Measurements from ENCODE around the gene EIF4E.
"Not testable (repeated sequence)": the region's sequence is repeated elsewhere in the genome, so short reads cannot be mapped to it uniquely, and the experiment has no call there.

The EIF4E gene, protein sequence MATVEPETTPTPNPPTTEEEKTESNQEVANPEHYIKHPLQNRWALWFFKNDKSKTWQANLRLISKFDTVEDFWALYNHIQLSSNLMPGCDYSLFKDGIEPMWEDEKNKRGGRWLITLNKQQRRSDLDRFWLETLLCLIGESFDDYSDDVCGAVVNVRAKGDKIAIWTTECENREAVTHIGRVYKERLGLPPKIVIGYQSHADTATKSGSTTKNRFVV

DNA sequence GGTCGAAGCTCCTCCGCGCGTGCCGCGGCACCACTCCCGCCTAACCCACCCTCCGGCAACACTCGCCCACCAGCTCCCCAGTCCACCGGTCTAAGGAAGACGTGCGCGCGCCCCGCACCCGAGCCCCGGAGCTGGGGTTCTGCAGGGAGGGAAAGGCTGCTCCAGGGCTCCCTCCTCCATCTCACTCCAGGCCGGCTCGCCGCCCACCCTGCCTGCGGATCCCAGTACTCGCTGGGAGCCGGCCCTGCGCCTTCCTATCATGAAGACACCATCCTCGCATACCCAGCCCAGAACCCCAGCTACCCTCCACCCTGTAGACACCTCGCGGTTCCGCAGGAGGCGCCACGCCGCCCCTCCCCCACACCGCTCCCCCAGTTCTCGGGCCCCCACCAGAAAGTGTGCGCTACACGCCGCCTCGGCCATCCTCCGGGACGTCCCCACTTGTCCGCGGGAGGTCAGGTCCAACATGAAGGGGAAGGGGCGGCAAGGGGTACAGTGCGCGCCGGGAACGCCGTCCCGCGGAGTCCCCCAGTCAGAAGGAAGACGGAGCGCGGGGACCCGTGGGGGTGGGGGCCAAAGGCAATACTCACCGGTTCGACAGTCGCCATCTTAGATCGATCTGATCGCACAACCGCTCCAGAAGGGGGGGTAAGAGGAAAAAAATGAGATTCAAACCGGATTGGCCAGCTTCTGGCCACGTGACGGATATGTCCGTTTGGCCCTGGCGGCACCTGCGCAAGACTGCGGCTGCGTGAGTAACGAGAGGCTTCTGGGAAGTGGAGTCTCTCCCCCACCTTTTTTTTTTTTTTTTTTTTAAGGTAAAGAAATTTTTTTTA, at the start of gene EIF4E:
Gene EIF4E (minus strand): TSS at position 629 of the 836 bp plus-strand sequence. CDS start 21 bp downstream, at position 608.
- DNase-seq (ENCODE audit: low read depth) = peak; percentile 96

DNA sequence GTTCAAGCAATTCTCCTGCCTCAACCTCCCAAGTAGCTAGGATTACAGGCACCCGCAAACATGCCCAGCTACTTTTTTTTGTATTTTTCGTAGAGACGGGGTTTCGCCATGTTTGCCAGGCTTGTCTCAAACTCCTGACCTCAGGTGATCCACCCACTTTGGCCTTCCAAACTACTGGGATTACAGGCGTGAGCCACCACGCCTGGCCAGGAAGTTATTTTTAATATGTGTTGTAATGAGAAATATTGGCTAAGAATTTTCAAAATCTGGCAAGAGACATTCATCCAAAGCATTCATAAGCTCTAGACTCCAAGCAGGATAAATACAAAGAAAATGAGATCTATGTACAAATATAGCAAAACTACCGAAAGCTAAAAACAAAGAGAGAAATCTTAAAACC, 48.6 kb upstream of the EIF4E start:
- no peak for DNase-seq (ENCODE audit: low read depth)

DNA sequence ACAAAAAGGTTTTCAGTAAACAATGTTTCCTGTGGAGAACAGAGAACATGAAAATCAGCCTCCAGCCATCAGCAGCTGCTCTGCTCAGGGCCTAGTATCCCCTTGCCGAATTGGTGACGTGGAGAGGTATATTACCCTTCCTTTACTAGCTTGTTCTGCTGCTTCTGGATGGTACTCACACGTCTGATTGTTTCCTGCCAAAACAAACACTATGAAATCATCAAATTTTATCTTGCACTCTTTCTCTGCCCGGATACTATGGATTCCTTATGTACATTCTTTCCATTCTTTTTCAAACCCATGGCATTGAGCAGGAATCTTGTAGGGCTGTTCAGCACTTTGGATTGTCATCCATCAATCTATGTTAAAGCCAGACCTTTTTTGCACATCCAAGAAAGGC, 47.8 kb upstream of the EIF4E start:
- no peak for DNase-seq (ENCODE audit: low read depth)

DNA sequence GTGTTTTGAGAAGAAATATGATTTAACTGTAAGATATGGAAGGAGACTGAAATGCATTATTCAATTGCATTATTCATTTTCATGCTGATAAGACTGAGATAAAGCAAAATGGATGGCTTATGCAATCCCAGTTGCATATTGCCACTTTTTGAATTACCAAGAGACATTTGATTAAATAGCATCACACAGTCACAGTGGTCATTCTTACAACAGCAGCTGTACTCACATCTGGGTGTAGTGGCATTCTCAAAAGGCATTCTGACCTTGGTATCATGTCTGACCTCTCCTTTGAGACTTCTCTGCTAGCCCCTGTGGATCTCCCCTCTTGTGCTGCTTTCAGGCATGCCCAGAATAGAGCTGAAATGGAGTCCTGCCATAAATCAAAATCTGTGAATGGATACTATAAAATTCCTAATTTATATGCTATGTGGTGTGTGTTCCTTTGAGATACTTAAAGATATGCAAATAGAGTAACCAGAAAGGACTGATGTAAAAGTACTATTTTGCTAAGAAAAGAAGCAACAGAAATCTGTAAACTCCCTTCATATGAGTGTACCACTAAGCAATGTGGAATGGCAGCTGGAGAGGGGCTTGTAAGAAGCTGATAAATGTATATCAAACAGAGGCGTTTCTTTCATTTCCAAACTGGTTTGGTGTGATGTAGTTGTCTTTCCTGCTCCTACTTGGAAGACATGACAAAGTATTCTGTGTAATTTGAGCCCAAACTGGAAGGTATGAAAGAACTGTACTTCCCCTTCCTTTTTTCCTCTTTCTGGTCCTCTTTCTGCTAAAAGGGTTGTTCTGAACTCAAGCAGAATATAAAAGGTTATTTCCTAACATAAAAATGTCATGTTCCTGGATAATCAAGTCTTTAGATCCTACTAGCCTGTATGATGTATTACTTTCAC, 41.2 kb upstream of the EIF4E start:
- no peak for DNase-seq (ENCODE audit: low read depth)

DNA sequence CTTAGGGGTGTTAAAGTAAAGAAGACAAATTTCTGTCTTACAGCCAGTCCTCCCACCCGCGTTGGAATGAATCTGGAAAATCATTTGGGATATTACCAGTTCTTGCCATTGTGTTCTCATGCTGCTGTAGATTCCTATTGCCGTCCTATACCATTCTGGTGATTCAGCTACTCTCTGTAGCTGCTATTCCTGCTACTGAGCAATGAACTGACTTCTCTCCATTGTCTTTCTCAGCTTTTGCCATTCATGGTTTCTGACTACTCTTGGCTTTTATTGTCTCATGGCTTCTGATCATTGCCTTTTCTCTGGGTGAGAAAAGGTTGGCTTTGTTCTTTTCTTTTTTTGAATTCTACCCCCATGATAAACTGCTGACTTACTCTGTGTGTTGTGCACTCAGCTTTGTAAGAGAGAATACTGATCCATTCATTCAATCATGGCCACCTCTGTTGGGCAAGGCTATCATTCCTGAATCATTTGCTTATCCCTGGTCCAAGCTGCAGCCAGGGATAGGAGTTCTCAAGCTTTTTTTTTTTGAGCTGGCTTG, 38.9 kb upstream of the EIF4E start:
- DNase-seq (ENCODE audit: low read depth) = no peak

DNA sequence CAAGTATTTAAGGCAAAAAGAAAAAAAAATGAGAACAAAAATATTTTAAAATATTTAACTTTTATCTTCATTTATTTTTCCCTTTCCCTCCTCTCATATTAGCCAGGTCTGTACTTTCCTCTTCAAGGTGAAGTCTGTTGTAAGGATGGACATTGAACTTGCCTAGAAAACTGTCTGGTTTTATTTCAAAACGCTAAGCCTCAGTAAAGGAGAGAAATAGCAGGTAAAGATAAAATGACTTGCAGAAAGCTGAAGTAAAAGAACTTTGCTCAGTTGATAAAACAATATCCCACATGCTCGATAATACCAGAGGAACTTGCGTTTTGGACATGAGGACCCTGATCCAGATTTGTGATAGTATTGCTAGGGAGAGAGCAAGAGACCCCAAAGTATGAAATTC, 38.0 kb upstream of the EIF4E start:
- DNase-seq (ENCODE audit: low read depth) = no peak

DNA sequence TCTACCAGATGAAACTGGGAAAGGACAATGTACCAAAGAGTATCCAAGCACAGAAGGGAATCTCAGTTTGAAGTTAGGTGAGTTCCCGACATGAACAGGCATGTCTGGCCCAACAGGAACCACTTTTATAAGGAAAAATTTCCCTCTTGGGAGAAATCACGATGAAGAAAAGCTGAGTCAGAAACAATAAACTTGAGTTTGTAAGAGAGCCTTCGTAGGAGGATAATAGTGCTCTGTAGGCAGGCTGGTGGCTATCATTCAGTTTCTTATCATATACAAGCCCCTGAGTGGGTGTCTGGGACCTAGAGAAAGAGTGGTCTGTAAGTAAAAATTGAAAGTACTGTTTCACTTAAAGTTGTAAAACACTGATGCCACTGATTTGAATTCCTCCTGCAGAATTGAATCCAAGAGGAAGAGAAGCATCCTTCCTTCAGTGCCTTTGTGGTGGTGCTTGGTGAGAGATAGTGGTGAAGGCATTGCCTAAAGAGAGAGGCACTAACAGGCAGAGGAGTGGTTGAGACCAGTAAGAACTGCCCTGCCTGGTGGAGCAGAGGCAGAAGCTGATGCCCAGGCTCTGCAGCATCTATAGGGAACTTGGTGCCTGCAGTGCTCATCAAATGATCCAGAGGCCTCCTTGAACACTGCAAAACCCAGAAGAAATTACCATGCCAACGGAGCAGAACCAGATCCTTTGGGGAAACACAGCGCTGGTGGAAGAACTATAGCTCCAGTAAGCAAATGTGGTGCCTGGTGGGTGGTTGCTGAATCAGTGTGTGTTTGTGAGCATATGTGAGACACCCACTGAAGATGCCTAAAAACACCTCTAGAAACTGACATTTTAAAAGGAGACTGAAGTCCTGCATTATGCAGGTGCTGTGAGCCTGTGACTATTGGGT, 34.9 kb upstream of the EIF4E start:
- DNase-seq (ENCODE audit: low read depth) = no peak

DNA sequence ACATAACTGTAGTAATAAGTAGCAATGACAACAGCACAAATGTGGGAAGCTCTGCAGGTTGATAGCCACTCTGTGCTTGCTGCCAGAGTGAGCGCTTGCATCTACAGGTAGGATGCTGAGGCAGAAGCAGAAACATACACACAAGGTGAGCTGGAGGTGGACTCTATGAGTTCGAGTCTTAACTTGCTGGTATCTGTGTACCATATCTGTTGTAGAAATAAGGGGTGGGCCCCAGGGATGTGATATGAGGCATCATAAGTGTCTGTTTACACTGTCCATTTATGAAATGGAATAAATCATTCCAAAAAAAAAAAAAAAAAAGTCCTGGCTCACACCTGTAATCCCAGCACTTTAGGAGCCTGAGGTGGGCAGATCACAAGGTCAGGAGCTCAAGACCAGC, 32.8 kb upstream of the EIF4E start:
- no peak for DNase-seq (ENCODE audit: low read depth)

DNA sequence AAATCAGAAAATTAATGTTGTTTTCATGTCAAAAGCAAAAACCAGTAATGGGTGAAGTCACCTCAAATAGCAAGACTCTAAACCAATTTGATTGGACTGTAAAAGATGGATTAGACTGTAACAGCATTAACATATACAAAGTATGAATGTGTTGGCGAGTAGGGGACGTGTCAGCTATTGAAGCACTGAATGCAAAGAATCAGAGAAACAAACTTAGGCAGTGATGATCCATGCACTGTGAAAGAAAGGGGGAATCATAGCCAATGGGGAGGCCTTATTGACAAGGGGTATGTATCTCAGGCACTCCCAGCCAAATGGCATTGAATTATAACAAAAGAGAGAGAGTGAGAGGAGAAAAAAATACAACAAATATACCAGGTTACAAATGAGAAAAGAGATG, 30.5 kb upstream of the EIF4E start:
- DNase-seq (ENCODE audit: low read depth) = no peak

DNA sequence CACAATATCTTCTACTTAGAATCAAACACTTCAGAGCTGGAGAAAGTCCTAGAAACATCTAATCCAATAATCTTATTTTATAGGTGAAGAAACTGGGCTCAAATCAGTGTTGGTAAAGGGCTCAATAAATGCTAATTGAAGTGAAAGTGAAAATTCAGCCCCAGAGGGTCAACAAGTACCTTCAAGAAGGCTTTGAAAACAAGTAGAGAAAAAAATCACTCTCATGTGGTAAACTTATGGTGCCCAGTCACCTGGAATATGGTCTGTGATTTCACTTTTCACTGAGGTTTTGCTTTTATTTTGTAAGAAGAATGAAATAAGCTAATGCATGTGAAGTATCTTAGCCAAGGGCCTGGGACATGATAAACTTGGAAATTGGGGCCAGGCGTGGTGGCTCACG, 29.1 kb upstream of the EIF4E start:
- DNase-seq (ENCODE audit: low read depth) = no peak

DNA sequence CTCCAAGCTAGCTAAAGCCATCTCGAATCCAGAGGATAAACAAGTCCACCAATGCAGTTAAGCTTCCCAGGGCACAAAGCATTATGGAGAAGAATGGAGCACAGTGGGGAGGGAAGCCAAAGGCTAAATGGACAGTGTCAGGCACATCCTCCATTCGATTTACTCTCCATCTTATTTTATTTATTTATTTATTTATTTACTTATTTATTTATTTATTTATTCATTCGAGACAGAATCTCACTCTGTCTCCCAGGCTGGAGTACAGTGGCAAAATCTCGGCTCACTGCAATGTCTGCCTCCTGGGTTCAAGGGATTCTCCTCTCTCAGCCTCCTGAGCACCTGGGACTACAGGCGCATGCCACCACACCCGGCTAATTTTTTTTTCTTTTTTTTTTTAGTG, 26.3 kb upstream of the EIF4E start:
- no peak for DNase-seq (ENCODE audit: low read depth)

DNA sequence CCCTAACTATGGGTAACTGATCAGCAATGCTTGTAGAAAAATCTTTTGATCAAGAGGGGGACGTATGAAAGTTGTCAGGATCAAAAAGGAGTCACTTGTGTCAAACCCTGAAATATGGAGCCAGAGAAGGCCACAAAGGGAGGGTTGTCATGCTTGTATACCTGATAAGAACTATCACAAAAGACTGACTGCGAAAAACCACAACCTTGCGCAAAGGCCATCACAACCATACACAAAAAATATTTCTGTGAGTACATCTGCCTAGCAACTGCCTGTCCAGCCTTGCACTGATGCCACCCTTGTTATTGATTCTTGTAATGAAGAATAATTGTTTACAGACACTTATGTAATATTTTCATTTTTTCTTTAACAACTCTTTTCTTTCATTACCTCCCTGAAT, 22.8 kb upstream of the EIF4E start:
- DNase-seq (ENCODE audit: low read depth) = no peak

DNA sequence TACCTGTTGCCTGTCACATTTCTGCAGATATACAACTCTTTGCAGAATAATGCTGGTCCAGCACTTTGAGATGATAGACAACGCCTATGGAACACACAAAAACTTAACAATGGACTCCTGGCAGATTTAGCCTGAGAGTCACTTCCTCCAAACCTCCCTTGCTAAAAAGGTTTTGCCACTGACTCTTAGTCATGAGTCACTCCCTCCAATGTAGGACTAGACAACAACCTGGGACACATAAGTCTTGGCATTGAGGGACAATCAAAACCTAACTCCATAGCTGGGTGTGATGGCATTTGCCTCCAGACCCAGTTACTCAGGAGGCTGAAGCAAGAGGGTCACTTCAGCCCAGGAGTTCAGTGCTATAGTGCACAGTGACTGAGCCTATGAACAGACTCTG, 22.0 kb upstream of the EIF4E start:
- DNase-seq (ENCODE audit: low read depth) = no peak

DNA sequence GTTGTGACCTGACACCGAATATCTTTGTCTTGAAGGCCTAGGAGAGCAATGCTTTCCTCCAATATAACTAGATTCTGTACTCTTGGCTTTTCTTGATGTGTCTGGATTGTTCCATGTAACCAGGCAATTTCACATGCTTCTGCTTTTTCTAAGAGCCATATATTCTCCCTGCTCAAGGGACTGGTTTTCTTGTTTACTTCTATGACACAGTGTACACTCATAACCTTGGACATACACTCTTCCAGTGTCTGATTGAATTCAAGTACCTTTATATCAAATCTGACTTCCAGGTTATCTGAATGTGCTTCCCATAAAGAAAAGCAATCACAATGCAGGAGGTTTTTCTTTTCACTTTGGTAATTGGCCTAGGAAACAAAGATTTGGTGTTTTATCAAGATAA, 17.4 kb upstream of the EIF4E start:
- no peak for DNase-seq (ENCODE audit: low read depth)

DNA sequence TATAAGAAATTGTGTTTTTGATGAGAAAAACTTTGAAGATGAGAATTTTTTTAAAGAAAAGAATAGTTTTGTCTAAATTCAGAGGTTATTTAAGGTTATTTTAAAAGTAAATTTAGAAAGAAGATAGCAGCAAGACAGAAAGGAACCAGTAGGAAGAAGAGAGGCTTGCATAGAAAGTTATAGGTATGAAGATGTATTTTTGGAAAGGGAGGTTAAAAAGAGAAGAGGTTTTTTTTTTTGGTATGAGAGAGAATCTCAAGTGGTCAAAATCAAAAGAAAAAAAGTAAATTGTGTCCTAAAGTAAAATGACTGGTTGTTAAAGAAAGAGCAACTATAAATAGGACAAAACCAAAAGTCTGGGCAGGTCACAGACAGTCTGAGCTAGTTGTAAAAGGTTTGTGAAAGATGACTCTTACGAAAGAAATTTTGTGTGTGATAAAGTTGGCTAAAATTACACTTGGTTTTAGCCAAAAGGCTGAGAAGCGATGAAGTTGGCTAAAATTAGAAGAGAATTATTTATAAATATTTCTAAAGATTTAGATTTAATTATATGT, 16.4 kb upstream of the EIF4E start:
- no peak for DNase-seq (ENCODE audit: low read depth)

DNA sequence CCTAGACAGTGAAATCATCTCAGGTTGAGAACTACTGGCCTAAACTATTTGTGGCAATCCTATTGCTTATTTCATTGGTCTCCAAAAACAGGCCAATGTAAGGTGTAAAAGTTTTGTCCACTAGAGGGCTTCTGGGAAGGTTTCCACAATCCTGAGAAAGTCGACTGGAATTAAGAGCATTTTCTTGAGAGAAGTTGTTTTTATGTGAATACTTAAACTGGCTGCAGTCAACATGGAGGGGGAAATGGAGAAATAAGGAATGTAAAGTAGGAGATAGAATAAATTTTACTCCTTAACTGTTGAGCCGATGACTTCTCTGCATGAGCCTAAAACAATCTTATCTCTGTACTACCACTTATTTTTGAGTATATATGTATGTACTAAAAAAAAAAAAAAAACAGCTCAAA, 11.0 kb upstream of the EIF4E start:
- no peak for DNase-seq (ENCODE audit: low read depth)

DNA sequence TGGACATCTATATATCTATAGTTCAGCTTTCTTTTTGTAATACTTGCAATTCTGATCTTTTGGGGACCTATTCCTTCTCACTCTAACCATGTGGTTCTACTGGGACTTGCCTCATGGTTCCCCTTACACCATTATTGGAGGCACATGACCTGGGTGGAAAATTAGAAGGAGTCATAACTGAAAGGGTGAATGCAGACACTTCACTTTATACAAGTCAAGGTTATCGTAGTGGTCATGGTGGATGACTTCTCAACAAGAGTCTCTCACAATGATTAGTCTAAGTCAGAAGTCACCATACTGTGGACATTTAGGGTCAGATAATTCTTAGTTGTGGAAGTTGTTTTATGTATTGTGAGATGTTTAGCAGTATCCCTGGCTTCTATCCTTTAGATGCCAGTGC, 10.5 kb upstream of the EIF4E start:
- DNase-seq (ENCODE audit: low read depth) = no peak

DNA sequence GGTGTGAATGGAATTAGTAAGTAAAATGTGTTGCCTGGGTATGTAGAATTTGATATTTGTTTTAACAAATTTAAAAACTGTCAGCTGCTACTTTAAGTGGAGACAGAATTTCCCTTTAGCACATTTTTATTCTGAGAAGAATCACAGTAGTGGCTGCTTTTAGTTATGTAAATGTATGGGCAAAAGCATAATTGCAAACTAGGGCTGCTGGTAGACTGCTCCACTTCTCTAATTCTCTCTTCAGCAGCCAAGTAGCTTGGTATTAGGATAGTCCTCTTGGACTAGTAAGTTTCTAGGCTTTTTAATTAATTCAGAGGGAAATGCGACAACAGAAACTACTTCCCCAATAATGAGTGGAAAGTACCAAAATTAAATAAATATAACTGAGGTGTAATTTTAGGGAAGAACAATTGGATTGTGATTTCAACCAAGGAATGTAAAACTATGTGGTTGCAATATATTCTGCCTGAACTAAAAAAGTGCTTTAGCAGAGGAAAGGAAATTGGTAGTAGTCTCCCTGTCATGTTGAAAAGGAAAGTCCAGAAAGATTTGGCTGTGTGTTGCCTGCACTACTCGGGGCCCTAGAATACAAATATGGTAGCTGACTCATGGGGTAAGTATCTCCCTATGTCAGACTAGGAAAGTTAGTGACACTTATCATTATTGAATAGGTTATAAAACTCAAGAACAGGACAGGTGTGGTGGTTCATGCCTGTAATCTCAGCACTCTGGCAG, 9.2 kb upstream of the EIF4E start:
- DNase-seq (ENCODE audit: low read depth) = no peak

DNA sequence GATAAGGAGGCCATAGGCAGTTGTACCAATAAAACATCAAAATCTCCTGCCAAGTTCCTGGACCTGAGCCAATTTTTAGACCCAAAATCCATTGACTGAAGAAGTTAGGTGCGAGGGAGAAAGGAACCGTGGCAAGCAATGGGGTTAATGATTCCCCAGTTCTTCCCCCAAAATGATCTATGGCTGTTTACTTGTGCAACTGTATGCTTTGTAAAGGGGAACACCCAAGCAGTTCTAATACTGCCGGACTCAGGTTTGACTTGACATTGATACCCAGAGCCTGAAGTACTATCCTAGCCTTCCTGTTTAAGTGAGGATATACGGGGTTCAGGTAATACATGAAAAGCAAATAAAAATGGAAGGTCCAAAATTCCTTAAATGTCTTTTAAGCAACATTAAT, 6.7 kb upstream of the EIF4E start:
- DNase-seq (ENCODE audit: low read depth) = no peak

DNA sequence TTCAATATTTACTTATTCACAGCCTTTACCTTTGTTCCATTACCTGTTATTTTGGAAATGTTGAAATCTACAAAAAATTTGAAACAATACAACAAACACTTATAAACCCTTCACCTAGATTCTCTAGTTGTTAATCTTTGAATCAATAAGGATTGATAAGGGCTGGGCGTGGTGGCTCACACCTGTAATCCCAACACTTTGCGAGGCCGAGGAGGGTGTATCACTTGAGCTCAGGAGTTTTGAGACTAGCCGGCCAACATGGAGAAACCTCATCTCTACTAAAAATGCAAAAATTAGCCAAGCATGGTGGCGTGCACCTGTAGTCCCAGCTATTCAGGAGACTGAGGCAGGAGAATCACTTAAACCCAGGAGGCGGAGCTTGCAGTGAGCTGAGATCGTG, 5.9 kb upstream of the EIF4E start:
- not testable (repeated sequence) for DNase-seq (ENCODE audit: low read depth)

Data from stimulated activated CD4-positive, alpha-beta T cell treated with anti-CD3 and anti-CD28 coated beads, Interleukin-2, amount 100 ng/mL, for 4 hours (primary cell).